ENCODE measurements around the gene POU6F1.

- TF ChIP-seq POLR2AphosphoS5 (IDR thresholded peaks at IDR 0.05) (no peak), CTCF (IDR thresholded peaks at IDR 0.05) (no peak), POLR2A (IDR thresholded peaks at IDR 0.05) (no peak)
Measured at GRCh38 chr12:51214895-51215294, 3.0 kb downstream of the POU6F1 start.

Measured in upper lobe of left lung (tissue), 4 donors.